ENCODE measurements around the gene SYCN. TPM values are rescaled to one million over a fixed set of nuclear protein-coding genes. Genes with fewer than 3 reads are reported as not detected.

SYCN gene
- total and polyA plus RNA-seq, 2 experiments from 2014 or later = not detected

GRCh38 chr19:39177110-39177699 lies 26.9 kb downstream of the SYCN start:
- H3K27ac ChIP-seq = no peak overlapping the region
- no peaks in the 10 kb centered on the region; the same call in 1 of the 2 replicates for H3K36me3 ChIP-seq (ENCODE audit: low read depth)
- DNase-seq = no peak
- no peaks in the 10 kb centered on the region for H3K9me2 ChIP-seq (ENCODE audit: insufficient read depth)
- H3K4me1 ChIP-seq (ENCODE audit: insufficient read depth) = no peaks in the 10 kb centered on the region
- in situ Hi-C loops (cut with MboI) = no loop called here
- H3K4me2 ChIP-seq (ENCODE audit: unreplicated experiment) = no peak overlapping the region
- TF ChIP-seq EZH2 (IDR thresholded peaks at IDR 0.05; ENCODE audit: insufficient read depth, poor library complexity, severe bottlenecking) (no peak), EZH2phosphoT487 (IDR thresholded peaks at IDR 0.05; ENCODE audit: insufficient read depth, low read depth) (no peak)
- H3F3A ChIP-seq (ENCODE audit: insufficient read depth) = no peaks in the 10 kb centered on the region
- H3K27me3 ChIP-seq (replicated peaks; ENCODE audit: insufficient read depth) = no peaks in the 10 kb centered on the region
- no peak overlapping the region for H3K4me3 ChIP-seq
- no peak overlapping the region for H3K9ac ChIP-seq
- 98% methylated on average over 7 to 9 of the region's 10 CpGs for WGBS, 2 experiments (ENCODE audit: low coverage in 1 of 2, low lambda C conversion rate in 2 of 2, missing lambda C conversion rate in 2 of 2)
- H3K79me2 ChIP-seq (ENCODE audit: insufficient read depth) = no peaks in the 10 kb centered on the region
- H4K20me1 ChIP-seq (ENCODE audit: insufficient read depth) = no peaks in the 10 kb centered on the region
- H3K9me3 ChIP-seq (ENCODE audit: low read depth) = no peaks in the 10 kb centered on the region
- H2AFZ ChIP-seq = no peak overlapping the region

GRCh38 chr19:39175564-39175963 lies 28.5 kb downstream of the SYCN start:
- in situ Hi-C loops (cut with MboI) = no loop called here
- no peaks in the 10 kb centered on the region for H3K9me2 ChIP-seq (ENCODE audit: insufficient read depth)
- H3K9me3 ChIP-seq (ENCODE audit: low read depth) = no peaks in the 10 kb centered on the region
- no peak overlapping the region for H3K4me2 ChIP-seq (ENCODE audit: unreplicated experiment)
- TF ChIP-seq EZH2 (IDR thresholded peaks at IDR 0.05; ENCODE audit: insufficient read depth, poor library complexity, severe bottlenecking) = no peak
- no peak for TF ChIP-seq EZH2phosphoT487 (IDR thresholded peaks at IDR 0.05; ENCODE audit: insufficient read depth, low read depth)
- H3K27ac ChIP-seq = no peak overlapping the region
- WGBS, 2 experiments (ENCODE audit: low coverage in 1 of 2, low lambda C conversion rate in 2 of 2, missing lambda C conversion rate in 2 of 2) = 90 to 95% methylated on average over 7 of the region's 7 CpGs
- no peak overlapping the region for H2AFZ ChIP-seq
- H3F3A ChIP-seq (ENCODE audit: insufficient read depth) = no peaks in the 10 kb centered on the region
- H3K27me3 ChIP-seq (replicated peaks; ENCODE audit: insufficient read depth) = no peaks in the 10 kb centered on the region
- no peak for DNase-seq
- H3K4me1 ChIP-seq (ENCODE audit: insufficient read depth) = no peaks in the 10 kb centered on the region
- no peaks in the 10 kb centered on the region for H3K79me2 ChIP-seq (ENCODE audit: insufficient read depth)
- H3K9ac ChIP-seq = no peak overlapping the region
- no peak overlapping the region for H3K4me3 ChIP-seq
- no peaks in the 10 kb centered on the region for H4K20me1 ChIP-seq (ENCODE audit: insufficient read depth)
- H3K36me3 ChIP-seq (ENCODE audit: low read depth) = no peaks in the 10 kb centered on the region; the same call in 1 of the 2 replicates

- H3K9me2 ChIP-seq (ENCODE audit: insufficient read depth) = no peaks in the 10 kb centered on the region
- TF ChIP-seq EZH2phosphoT487 (IDR thresholded peaks at IDR 0.05; ENCODE audit: insufficient read depth, low read depth) (no peak), EZH2 (IDR thresholded peaks at IDR 0.05; ENCODE audit: insufficient read depth, poor library complexity, severe bottlenecking) (no peak)
- no peak overlapping the region for H3K27ac ChIP-seq
- no peaks in the 10 kb centered on the region for H3K9me3 ChIP-seq (ENCODE audit: low read depth)
- H3K36me3 ChIP-seq (ENCODE audit: low read depth) = no peaks in the 10 kb centered on the region; the same call in 1 of the 2 replicates
- no peak for DNase-seq
- no peak overlapping the region for H3K4me2 ChIP-seq (ENCODE audit: unreplicated experiment)
- in situ Hi-C loops (cut with MboI) = no loop called here
- H3K79me2 ChIP-seq (ENCODE audit: insufficient read depth) = no peaks in the 10 kb centered on the region
- no peak overlapping the region for H2AFZ ChIP-seq
- WGBS, 2 experiments (ENCODE audit: low coverage in 1 of 2, low lambda C conversion rate in 2 of 2, missing lambda C conversion rate in 2 of 2) = 90 to 94% methylated on average over 27 to 43 of the region's 43 CpGs
- H4K20me1 ChIP-seq (ENCODE audit: insufficient read depth) = no peaks in the 10 kb centered on the region
- H3K9ac ChIP-seq = no peak overlapping the region
- H3K4me1 ChIP-seq (ENCODE audit: insufficient read depth) = no peaks in the 10 kb centered on the region
- no peaks in the 10 kb centered on the region for H3K27me3 ChIP-seq (replicated peaks; ENCODE audit: insufficient read depth)
- H3K4me3 ChIP-seq = no peak overlapping the region
- H3F3A ChIP-seq (ENCODE audit: insufficient read depth) = no peaks in the 10 kb centered on the region
Measured at GRCh38 chr19:39174558-39175544, 29.2 kb downstream of the SYCN start.

- no peaks in the 10 kb centered on the region for H3K9me2 ChIP-seq (ENCODE audit: insufficient read depth)
- no peaks in the 10 kb centered on the region for H3K9me3 ChIP-seq (ENCODE audit: low read depth)
- no peaks in the 10 kb centered on the region for H3K79me2 ChIP-seq (ENCODE audit: insufficient read depth)
- no peak overlapping the region for H3K9ac ChIP-seq
- no peak overlapping the region for H3K4me2 ChIP-seq (ENCODE audit: unreplicated experiment)
- H3K36me3 ChIP-seq (ENCODE audit: low read depth) = no peaks in the 10 kb centered on the region; the same call in 1 of the 2 replicates
- H3K27ac ChIP-seq = no peak overlapping the region
- no peak overlapping the region for H3K4me3 ChIP-seq
- no peaks in the 10 kb centered on the region for H3K4me1 ChIP-seq (ENCODE audit: insufficient read depth)
- DNase-seq = no peak
- H3K27me3 ChIP-seq (replicated peaks; ENCODE audit: insufficient read depth) = no peaks in the 10 kb centered on the region
- no peak overlapping the region for H2AFZ ChIP-seq
- WGBS, 2 experiments (ENCODE audit: low coverage in 1 of 2, low lambda C conversion rate in 2 of 2, missing lambda C conversion rate in 2 of 2) = 92 to 94% methylated on average over 8 to 16 of the region's 16 CpGs
- in situ Hi-C loops (cut with MboI) = no loop called here
- no peak for TF ChIP-seq EZH2phosphoT487 (IDR thresholded peaks at IDR 0.05; ENCODE audit: insufficient read depth, low read depth)
- no peak for TF ChIP-seq EZH2 (IDR thresholded peaks at IDR 0.05; ENCODE audit: insufficient read depth, poor library complexity, severe bottlenecking)
- H4K20me1 ChIP-seq (ENCODE audit: insufficient read depth) = no peaks in the 10 kb centered on the region
- no peaks in the 10 kb centered on the region for H3F3A ChIP-seq (ENCODE audit: insufficient read depth)
Measured at GRCh38 chr19:39174142-39174541, 29.9 kb downstream of the SYCN start.
